ENCODE results near the gene ZFAND6.
"Not testable (repeated sequence)": the region's sequence is repeated elsewhere in the genome, so short reads cannot be mapped to it uniquely, and the experiment has no call there.

ZFAND6 gene

GRCh38 chr15:80099241-80099640 lies 39.8 kb downstream of the ZFAND6 start:
- no peak for DNase-seq (ENCODE audit: low spot score)

- DNase-seq (ENCODE audit: low spot score), result not testable (repeated sequence)
Measured at GRCh38 chr15:80099662-80100061, 40.2 kb downstream of the ZFAND6 start.

- DNase-seq (ENCODE audit: low spot score), result no peak
Measured at GRCh38 chr15:80100247-80100646, 40.8 kb downstream of the ZFAND6 start.

- DNase-seq (ENCODE audit: low spot score), result no peak
Measured at GRCh38 chr15:80105193-80105592, 45.7 kb downstream of the ZFAND6 start.

GRCh38 chr15:80105595-80105994 lies 46.1 kb downstream of the ZFAND6 start:
- no peak for DNase-seq (ENCODE audit: low spot score)

GRCh38 chr15:80106051-80106450 lies 46.6 kb downstream of the ZFAND6 start:
- no peak for DNase-seq (ENCODE audit: low spot score)

GRCh38 chr15:80107204-80107603 lies 47.7 kb downstream of the ZFAND6 start:
- DNase-seq (ENCODE audit: low spot score), result no peak

- DNase-seq (ENCODE audit: low spot score), result no peak
Measured at GRCh38 chr15:80107774-80108173, 48.3 kb downstream of the ZFAND6 start.

- no peak for DNase-seq (ENCODE audit: low spot score)
Measured at GRCh38 chr15:80109388-80109787, 49.9 kb downstream of the ZFAND6 start.

- no peak for DNase-seq (ENCODE audit: low spot score)
Measured at GRCh38 chr15:80110920-80111319, 51.4 kb downstream of the ZFAND6 start.

GRCh38 chr15:80114114-80114513 lies 54.6 kb downstream of the ZFAND6 start:
- no peak for DNase-seq (ENCODE audit: low spot score)

- no peak for DNase-seq (ENCODE audit: low spot score)
Measured at GRCh38 chr15:80115021-80115420, 55.5 kb downstream of the ZFAND6 start.

- no peak for DNase-seq (ENCODE audit: low spot score)
Measured at GRCh38 chr15:80118956-80119355, 59.5 kb downstream of the ZFAND6 start.

- no peak for DNase-seq (ENCODE audit: low spot score)
Measured at GRCh38 chr15:80120636-80121035, 61.2 kb downstream of the ZFAND6 start.

GRCh38 chr15:80121546-80121945 lies 62.1 kb downstream of the ZFAND6 start:
- DNase-seq (ENCODE audit: low spot score), result no peak

- no peak for DNase-seq (ENCODE audit: low spot score)
Measured at GRCh38 chr15:80123034-80123433, 63.6 kb downstream of the ZFAND6 start.

- DNase-seq (ENCODE audit: low spot score), result not testable (repeated sequence)
Measured at GRCh38 chr15:80127253-80127652, 67.8 kb downstream of the ZFAND6 start.

- DNase-seq (ENCODE audit: low spot score), result no peak
Measured at GRCh38 chr15:80127911-80128310, 68.4 kb downstream of the ZFAND6 start.

GRCh38 chr15:80132382-80132781 lies 72.9 kb downstream of the ZFAND6 start:
- DNase-seq (ENCODE audit: low spot score), result no peak

GRCh38 chr15:80136854-80137253 lies 77.4 kb downstream of the ZFAND6 start:
- no peak for DNase-seq (ENCODE audit: low spot score)

GRCh38 chr15:80138961-80139360 lies 79.5 kb downstream of the ZFAND6 start:
- DNase-seq (ENCODE audit: low spot score), result no peak

- DNase-seq (ENCODE audit: low spot score), result no peak
Measured at GRCh38 chr15:80140909-80141308, 81.4 kb downstream of the ZFAND6 start.

- DNase-seq (ENCODE audit: low spot score), result no peak
Measured at GRCh38 chr15:80141916-80142598, 82.6 kb downstream of the ZFAND6 start.

- no peak for DNase-seq (ENCODE audit: low spot score)
Measured at GRCh38 chr15:80142646-80143045, 83.2 kb downstream of the ZFAND6 start.
